Measurements from ENCODE around the gene CARHSP1.
A peak's percentile ranks its signal among the peaks of the same experiment; 100 is the strongest.
"Not testable (repeated sequence)": the region's sequence is repeated elsewhere in the genome, so short reads cannot be mapped to it uniquely, and the experiment has no call there.

The CARHSP1 gene

GRCh38 chr16:8878523-8878911 is 9.7 kb upstream of the CARHSP1 start:
- H3K27me3 Mint-ChIP-seq (ENCODE audit: low read depth, poor library complexity): no peaks in the 10 kb centered on the region
- H3K36me3 Mint-ChIP-seq (ENCODE audit: low read depth): no peaks in the 10 kb centered on the region
- no peak for TF ChIP-seq CTCF (IDR thresholded peaks at IDR 0.05)
- no peak overlapping the region for H3K4me3 Mint-ChIP-seq
- no peak for DNase-seq
- H3K27ac Mint-ChIP-seq: peak overlapping the region; percentile 92
- H3K4me1 Mint-ChIP-seq: peaks cover 8% of the 10 kb centered on the region
- no peaks in the 10 kb centered on the region for H3K9me3 Mint-ChIP-seq

GRCh38 chr16:8877894-8878522 is 9.2 kb upstream of the CARHSP1 start:
- H3K36me3 Mint-ChIP-seq (ENCODE audit: low read depth): no peaks in the 10 kb centered on the region
- no peak overlapping the region for H3K4me3 Mint-ChIP-seq
- no peak overlapping the region for H3K27ac Mint-ChIP-seq
- no peaks in the 10 kb centered on the region for H3K9me3 Mint-ChIP-seq
- DNase-seq: no peak
- H3K27me3 Mint-ChIP-seq (ENCODE audit: low read depth, poor library complexity): no peaks in the 10 kb centered on the region
- H3K4me1 Mint-ChIP-seq: peaks cover 8% of the 10 kb centered on the region
- no peak for TF ChIP-seq CTCF (IDR thresholded peaks at IDR 0.05)

GRCh38 chr16:8875317-8875716 is 6.5 kb upstream of the CARHSP1 start:
- H3K27ac Mint-ChIP-seq; H3K36me3 Mint-ChIP-seq (ENCODE audit: low read depth); H3K9me3 Mint-ChIP-seq; DNase-seq; H3K27me3 Mint-ChIP-seq (ENCODE audit: low read depth, poor library complexity); H3K4me3 Mint-ChIP-seq: not testable (repeated sequence)
- peaks cover 14% of the 10 kb centered on the region for H3K4me1 Mint-ChIP-seq

GRCh38 chr16:8874388-8874787 is 5.6 kb upstream of the CARHSP1 start:
- Mint-ChIP-seq H3K4me1 (peaks cover 16% of the 10 kb centered on the region), H3K36me3 (ENCODE audit: low read depth) (no peaks in the 10 kb centered on the region), H3K27ac (no peak overlapping the region), H3K27me3 (ENCODE audit: low read depth, poor library complexity) (no peaks in the 10 kb centered on the region), H3K9me3 (no peaks in the 10 kb centered on the region), H3K4me3 (no peak overlapping the region)
- no peak for DNase-seq
- no peak for TF ChIP-seq CTCF (IDR thresholded peaks at IDR 0.05)

- peaks cover 21% of the 10 kb centered on the region for H3K4me1 Mint-ChIP-seq
- not testable (repeated sequence) for DNase-seq; H3K4me3 Mint-ChIP-seq; H3K36me3 Mint-ChIP-seq (ENCODE audit: low read depth); H3K9me3 Mint-ChIP-seq; H3K27me3 Mint-ChIP-seq (ENCODE audit: low read depth, poor library complexity); H3K27ac Mint-ChIP-seq
Measured at GRCh38 chr16:8873866-8874195, 5.0 kb upstream of the CARHSP1 start.

GRCh38 chr16:8872967-8873865 is 4.4 kb upstream of the CARHSP1 start:
- Mint-ChIP-seq H3K36me3 (ENCODE audit: low read depth) (no peaks in the 10 kb centered on the region), H3K27me3 (ENCODE audit: low read depth, poor library complexity) (peaks cover 3% of the 10 kb centered on the region), H3K27ac (no peak overlapping the region), H3K9me3 (no peaks in the 10 kb centered on the region), H3K4me3 (no peak overlapping the region), H3K4me1 (peaks cover 16% of the 10 kb centered on the region)
- DNase-seq: no peak
- no peak for TF ChIP-seq CTCF (IDR thresholded peaks at IDR 0.05)

- Mint-ChIP-seq H3K4me1 (peaks cover 23% of the 10 kb centered on the region), H3K9me3 (no peaks in the 10 kb centered on the region)
Measured at GRCh38 chr16:8872071-8872470, 3.3 kb upstream of the CARHSP1 start.

GRCh38 chr16:8869988-8870241 is 1.1 kb upstream of the CARHSP1 start:
- H3K27me3 Mint-ChIP-seq (ENCODE audit: low read depth, poor library complexity); H3K36me3 Mint-ChIP-seq (ENCODE audit: low read depth); H3K9me3 Mint-ChIP-seq; DNase-seq; H3K4me3 Mint-ChIP-seq; H3K27ac Mint-ChIP-seq: not testable (repeated sequence)
- H3K4me1 Mint-ChIP-seq: peaks cover 42% of the 10 kb centered on the region

More at GRCh38 chr16:8872071-8872470, 3.3 kb upstream of the CARHSP1 start:
- no peaks in the 10 kb centered on the region for H3K36me3 Mint-ChIP-seq (ENCODE audit: low read depth)
- peaks cover 3% of the 10 kb centered on the region for H3K27me3 Mint-ChIP-seq (ENCODE audit: low read depth, poor library complexity)
- H3K27ac Mint-ChIP-seq: no peak overlapping the region
- no peak for DNase-seq
- H3K4me3 Mint-ChIP-seq: no peak overlapping the region
- no peak for TF ChIP-seq CTCF (IDR thresholded peaks at IDR 0.05)

Measured in nephron progenitor cell (in vitro differentiated cells).